Activated effector memory CD4-positive, alpha-beta T cell treated with Interleukin-2 at 50 U/mL for 16 hours (primary cell): ENCODE data around the gene FAM184B.
"Not testable (repeated sequence)": the region's sequence is repeated elsewhere in the genome, so short reads cannot be mapped to it uniquely, and the experiment has no call there.

Experiments used
- DNase-seq: peaks from one replicate; pipeline ENCODE4 v3.0.0-alpha.2; 2020

The FAM184B gene

GRCh38 chr4:17713779-17714178, 67.6 kb downstream of the FAM184B start:
- no peak for DNase-seq

GRCh38 chr4:17712166-17712565, 69.3 kb downstream of the FAM184B start:
- no peak for DNase-seq

DNA sequence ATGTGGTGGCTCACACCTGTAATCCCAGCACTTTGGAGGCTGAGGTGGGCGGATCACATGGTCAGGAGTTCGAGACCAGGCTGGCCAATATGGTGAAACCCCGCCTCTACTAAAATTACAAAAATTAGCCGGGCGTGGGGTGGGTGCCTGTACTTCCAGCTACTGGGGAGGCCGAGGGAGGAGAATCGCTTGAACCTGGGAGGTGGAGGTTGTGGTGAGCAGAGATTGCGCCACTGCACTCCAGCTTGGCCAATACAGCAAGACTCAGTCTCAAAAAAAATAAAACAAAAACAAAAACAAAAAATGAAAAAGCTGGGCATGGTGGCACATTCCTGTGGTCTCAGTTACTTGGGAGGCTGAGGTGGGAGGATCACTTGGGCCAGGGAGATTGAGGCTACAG, 70.2 kb downstream of the FAM184B start:
- DNase-seq: not testable (repeated sequence)

DNA sequence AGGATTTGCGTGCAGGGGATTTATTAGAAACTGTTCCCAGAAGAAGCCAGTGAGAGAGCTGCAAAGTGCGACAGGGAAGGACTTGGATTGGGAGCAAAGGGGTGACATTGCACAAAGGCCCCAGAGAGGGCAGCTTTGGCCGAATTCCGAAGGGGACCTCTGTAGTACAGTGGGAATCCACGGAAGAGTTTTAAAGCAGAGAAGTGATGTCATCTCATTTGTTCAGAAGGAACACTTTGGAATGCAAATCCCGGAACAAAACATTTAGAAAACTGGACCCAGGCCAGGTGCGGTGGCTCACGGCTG, 71.7 kb downstream of the FAM184B start:
- no peak for DNase-seq

- no peak for DNase-seq
Observed at GRCh38 chr4:17708992-17709762, 72.2 kb downstream of the FAM184B start.

- no peak for DNase-seq
Observed at GRCh38 chr4:17707671-17708070, 73.8 kb downstream of the FAM184B start.

DNA sequence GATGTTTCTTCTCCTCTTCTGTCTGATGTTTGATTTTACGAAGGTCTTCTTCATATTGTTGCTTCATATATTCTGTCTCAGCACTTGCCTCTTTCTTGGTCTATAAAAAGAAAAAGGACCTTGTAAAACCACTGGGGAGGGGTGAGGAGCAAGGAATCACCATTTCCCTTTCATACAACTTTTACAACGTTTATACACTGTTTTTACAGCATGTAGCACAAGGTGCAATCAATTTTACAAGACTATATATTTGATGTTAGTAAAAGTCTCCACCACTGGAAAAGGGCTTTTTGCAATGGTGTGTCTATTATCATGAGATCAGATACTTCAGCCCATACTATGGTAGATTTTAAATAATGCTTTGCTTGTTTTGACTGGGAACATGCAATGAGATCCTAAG, 76.3 kb downstream of the FAM184B start:
- no peak for DNase-seq

DNA sequence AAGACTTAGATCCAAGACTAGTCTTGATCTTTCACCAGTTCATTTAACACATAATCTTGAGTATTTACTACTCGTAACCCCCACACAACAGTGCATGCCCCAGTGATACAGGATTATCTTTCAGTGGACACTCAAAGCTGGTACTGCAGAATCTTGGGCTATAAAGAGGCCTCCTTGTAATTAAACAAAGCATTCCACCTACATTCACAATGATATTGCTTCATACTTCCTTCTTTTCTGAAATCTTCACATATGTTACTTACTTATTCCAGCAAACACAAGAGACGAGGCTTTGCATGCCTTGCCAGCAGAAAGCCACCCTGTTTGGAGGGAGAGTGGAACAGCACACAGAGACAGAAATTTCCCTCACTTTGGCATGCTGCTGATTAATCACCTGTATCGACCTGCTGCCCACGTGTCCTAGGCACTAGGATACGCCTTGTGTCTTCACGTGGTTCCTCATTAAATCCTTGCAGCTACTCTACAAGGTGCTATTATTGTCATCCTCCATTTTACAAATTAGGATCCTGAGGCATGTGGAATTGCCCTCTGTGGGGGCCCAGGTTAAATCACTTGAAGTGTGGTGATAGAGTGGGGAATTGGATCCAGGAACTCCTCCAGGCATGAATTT, 77.3 kb downstream of the FAM184B start:
- DNase-seq: no peak

DNA sequence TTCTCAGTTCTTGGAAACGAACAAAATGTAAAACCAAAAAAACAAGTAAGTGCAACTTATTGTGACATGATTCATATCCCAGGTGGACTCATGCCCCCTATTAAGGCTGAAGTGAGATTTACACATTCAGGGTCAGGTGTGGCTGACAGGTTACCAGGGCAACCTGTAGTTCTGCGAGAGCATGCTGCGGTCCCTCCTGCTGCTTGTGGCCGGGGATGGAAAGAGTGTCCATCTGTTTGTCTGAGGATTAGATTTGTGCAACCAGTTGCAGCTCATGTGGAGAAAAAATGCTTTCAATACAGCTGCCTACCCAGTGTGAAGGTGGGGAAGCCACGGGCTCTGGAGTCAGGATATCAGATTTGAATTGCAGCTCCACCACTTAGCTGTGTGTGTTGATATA, 78.8 kb downstream of the FAM184B start:
- DNase-seq: no peak

GRCh38 chr4:17701882-17702281, 79.5 kb downstream of the FAM184B start:
- DNase-seq: no peak

DNA sequence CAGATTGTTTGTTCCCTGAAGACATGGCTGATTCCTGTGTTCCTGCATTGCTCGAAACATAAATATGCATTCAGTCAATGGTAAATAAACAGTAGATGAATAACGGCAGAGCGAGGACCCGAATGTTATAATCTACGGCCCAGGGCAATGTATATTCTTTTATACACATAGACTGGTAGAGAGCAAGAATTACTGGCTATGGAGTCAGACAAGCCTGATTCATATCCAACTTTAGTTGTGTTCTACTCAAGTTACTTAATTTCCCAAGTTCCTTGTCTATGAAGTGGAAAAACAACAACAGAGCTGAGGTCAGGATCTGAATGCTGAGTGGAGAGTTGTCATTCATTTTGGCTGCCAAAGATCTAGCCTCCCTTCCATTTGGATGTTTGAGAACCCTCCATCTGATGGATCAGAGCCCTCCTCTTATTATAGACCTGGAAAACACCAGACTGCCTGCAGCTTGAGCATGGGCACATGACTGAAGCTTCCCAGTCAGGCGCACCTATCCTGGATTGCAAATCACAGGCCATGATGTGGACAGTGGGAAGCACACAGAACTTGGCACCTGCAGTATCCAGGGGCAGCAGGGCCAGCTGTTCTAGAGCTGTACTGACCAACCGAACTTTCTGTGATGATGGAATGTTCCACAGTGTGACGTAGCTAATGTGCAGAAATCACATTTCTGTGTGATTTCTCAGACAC, 80.1 kb downstream of the FAM184B start:
- DNase-seq: no peak

GRCh38 chr4:17699380-17699779, 82.0 kb downstream of the FAM184B start:
- no peak for DNase-seq

GRCh38 chr4:17698116-17698515, 83.3 kb downstream of the FAM184B start:
- DNase-seq: no peak

- DNase-seq: no peak
Observed at GRCh38 chr4:17695341-17695740, 86.1 kb downstream of the FAM184B start.

DNA sequence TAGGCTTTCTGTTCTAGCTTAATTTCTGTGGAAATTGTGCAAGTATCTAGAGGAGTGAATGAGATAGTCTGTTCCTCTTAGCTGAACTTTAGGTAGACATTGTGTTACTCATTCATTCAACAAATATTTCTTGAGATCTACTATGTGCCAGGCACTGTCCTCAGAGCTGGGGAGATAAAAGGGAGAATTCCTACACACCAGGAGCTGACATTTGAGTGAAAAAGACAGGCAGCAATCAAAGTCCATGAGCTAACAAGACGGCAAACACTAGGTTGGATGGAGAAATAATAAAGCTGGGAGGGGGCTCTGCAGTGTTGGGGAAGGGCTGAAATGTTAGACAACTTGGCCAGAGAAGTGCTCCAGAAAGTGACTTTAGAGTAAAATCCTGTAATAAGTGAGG, 86.9 kb downstream of the FAM184B start:
- DNase-seq: no peak

DNA sequence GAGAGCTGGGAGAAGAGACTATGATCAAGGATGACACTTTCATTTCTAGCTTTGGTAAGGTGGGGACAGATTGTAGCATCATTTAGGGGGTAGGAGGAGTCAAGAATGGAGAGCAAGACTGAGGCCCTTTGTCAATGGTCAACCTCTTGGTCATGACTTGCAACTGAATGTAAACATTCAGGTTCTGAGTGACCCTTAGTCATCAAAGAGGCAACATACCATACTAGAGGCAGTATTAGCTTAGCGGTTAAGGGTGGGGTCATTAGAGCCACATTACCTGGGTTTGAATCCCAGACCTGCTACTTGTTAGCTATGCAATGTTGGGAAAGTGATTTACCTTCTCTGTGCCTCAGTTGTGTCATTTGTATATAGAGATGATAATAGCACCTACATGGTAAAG, 90.5 kb downstream of the FAM184B start:
- no peak for DNase-seq

DNA sequence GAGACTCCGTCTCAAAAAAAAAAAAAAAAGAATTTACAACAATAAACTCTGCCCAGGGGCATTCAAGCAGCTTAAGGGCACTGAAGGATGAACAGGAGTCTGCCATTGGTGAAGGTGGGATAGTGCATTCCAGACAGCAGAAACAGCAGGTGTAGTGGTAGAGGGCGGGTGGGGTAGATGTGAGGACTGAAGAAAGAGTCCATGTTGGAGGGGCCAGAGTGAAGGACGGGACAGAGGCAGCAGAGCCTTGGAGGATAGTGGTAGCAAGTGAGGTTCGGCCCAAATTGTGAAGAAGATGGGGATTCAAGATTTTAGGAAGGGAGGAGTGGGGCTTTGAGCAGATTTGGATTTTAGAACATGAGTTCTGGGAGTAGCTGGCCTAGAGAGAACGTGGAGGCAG, 91.3 kb downstream of the FAM184B start:
- DNase-seq: no peak

- no peak for DNase-seq
Observed at GRCh38 chr4:17688011-17688441, 93.4 kb downstream of the FAM184B start.

DNA sequence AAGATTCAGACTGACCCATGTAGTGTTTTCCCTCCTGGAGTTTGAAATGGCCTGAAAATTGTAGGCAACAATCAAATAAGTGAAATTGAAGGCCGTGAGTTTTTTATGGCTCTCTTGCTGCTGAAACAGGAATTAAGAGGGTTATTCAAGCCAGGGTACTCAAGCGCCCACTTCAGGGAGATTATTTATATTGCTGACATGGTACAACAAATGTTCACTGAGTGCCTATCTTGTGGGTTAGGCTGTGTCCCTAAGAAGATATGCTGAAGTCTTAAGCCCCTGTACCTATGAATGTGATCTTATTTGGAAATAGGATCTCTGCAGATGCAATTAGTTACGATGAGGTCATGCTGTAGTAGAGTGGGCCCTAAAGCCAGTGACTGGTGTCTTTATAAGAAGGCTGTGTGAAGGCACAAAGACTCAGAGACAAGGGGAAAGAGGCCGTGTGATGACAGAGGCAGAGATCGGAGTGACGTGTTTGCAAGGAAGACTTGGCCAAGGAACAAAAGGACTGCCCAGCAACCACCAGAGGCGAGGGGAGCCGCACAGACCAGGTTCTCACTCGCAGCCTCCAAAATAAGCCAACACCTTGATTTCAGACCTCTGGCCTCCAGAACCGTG, 94.1 kb downstream of the FAM184B start:
- no peak for DNase-seq

DNA sequence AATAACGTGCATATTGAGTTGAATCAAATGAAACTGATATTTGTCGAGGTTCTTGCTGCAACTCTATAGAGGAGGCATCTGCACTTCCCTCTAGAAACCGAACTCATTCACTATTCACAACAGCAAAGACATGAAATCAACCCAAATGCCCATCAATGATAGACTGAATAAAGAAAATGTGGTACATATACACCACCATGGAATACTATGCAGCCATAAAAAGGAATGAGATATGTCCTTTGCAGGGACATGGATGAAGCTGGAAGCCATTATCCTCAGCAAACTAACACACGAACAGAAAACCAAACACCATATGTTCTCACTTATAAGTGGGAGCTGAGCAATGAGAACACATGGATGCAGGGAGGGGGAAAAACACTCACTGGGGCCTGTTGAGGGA, 96.8 kb downstream of the FAM184B start:
- not testable (repeated sequence) for DNase-seq

DNA sequence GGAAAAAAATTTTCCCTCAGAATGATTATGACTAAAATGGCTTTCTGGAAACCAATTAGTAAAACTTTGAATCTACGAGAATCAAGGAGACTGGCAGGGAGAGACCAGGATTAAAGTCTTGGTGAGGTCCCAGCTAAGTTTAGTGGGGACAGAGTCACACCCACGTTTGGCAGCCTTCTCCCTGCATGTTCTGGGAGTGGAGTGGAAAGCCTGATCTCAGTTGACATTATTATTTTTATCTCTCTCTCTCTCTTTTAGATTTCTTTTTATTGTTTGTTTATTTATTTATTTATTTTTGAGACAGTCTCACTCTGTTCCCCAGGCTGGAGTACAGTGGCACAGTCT, 99.2 kb downstream of the FAM184B start:
- DNase-seq: no peak

GRCh38 chr4:17681281-17682221, 99.9 kb downstream of the FAM184B start:
- no peak for DNase-seq
